HG03045 (cell line): Measurements from ENCODE around the gene SLC13A2.
"Not testable (repeated sequence)": the region's sequence is repeated elsewhere in the genome, so short reads cannot be mapped to it uniquely, and the experiment has no call there.

Source experiments
- ATAC-seq: cut with Tn5 transposase; IDR thresholded peaks from one replicate; pipeline ENCODE4 v1.9.1; 2021; ENCODE audit warnings: mild to moderate bottlenecking, moderate library complexity; ENCODE audit not compliant: unreplicated experiment

SLC13A2 gene

DNA sequence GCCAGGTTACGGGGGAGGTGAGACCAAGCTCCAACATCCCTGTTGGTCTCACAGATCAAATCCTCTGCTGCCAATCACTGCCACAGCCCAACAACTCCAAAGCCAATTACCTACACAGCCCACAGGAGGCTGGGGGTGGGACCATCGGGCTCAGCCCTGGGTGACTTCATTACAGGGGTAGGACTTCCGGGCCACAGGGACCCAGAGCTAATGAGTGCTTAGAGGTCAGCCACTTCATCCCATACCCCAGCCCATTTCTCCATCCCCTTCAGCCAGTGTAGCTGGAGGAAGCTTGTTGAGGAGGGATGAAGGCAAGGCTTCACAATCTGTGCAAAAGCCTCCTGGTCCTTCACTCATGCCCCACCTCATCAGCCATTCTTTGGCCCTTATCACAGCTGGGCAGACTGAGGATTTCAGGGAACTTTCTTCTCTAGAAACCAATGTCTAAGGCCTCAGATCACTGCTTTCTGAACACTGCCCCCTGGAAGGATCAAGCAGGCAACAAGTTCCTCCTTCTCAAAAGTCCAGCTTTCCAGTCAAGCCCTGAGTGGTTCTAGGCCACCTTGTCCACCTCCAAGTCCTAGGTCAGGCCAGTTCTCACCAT, 38.5 kb downstream of the SLC13A2 start:
- ATAC-seq: no peak

DNA sequence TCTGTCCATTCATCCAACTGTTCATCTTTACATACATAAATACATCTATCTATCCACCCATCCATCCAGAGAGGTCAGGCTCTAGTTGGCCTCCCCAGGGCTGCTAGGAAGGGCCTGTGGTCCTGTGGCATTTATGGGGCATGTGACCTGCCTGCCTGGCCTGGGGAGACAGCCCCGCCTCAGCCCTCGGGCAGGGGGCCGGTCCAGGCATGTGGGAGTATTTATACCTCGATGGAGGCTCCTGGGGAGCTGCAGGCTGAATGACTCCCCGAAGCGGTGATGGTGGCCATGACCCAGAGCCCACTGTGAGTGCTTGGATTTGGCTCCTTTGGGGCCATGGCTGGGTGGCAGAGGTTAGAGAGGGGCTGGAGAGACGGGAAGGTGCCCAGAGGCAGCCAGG, 40.0 kb downstream of the SLC13A2 start:
- ATAC-seq: no peak

DNA sequence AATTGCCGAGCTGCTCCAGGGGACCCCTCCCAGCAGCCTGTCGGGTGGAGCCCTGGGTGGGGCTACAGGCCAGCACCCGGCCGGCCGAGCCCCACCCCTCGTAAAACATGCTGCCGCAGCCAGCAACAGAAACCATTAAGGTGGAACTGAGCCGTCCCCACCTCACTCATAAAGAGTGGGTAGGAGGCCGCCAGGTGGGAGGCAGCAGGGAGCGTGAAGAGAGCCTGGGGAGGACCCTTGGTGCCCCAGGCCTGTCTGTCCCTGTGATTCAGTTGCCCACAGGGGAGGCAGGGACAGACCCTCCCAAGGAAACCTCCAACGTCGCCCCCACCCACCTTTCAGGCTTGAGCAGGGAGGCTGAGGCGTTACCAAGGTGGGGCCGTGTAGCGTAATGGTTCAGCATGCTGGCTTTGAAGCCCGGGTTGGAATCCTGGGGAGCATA, 41.1 kb downstream of the SLC13A2 start:
- ATAC-seq: no peak

DNA sequence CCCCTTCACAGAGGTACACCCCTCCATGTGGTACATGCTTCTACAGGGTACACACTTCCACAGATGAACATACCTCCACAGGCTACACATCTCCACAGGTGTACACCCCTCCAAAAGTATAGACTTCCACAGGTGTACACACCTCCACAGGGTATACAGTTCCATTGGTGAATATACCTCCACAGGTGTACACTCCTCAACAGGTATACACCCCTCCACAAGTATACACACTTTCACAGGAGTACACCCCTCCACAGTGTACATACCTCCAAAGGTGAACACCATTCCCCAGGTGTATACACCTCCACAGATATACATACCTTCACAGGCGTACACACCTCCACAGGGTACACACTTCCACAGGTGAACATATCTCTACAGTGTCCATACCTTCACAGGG, 42.1 kb downstream of the SLC13A2 start:
- ATAC-seq: no peak

DNA sequence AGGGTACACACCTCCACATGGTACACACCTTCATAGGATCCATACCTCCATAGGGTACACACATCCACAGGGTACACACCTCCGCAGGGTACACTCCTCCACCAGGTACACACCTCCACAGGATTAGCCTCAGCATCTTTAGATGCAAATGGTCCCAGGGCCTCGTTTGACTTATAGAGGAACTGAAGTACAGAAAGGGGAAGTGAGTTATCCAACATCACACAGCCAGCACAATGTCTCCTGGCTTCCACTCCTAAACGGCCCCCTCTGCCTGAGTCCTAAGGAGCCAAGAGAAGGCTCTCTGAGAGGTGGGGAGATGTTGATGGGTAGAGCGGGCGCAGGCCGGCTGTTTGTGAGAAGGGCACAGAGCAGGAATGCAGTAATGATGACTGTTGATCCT, 44.7 kb downstream of the SLC13A2 start:
- no peak for ATAC-seq

DNA sequence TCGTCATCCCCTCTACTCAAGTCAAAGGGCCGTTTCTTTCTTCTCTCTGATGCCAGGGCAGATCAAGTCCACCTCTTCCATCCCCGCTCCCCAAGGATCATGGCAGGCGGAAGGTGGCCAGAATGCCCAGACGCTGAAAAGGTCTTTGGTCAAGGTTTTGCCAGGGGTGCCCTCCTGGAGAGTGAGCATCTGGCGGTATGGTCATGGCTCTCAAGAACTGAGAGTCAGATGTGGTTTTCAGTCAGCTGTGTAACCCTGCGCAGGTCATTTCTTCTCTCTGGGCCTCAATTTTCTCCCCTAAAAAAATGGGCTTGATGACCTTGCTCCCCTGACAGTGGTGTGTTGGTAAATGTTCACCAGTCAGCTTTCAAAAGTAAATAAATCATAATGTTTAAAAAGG, 45.1 kb downstream of the SLC13A2 start:
- no peak for ATAC-seq

DNA sequence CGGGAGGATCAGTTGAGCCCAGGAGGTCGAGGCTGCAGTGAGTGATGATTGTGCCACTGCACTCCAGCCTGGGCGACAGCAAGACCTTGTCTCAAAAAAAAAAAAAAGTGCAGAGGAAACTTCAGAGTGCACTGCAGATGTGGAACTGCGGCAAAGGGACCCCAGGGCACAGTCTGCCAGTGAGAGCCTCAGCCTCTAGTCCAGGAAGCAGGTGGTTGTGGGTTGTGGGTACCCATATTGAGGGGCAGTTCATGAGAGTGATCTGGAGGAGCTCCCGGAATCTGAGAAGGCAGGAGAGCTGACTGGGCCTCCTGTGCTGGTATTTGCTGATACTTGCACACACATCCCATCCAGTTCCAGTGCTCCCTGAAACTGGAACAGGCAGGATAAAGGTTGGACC, 45.8 kb downstream of the SLC13A2 start:
- ATAC-seq: no peak

DNA sequence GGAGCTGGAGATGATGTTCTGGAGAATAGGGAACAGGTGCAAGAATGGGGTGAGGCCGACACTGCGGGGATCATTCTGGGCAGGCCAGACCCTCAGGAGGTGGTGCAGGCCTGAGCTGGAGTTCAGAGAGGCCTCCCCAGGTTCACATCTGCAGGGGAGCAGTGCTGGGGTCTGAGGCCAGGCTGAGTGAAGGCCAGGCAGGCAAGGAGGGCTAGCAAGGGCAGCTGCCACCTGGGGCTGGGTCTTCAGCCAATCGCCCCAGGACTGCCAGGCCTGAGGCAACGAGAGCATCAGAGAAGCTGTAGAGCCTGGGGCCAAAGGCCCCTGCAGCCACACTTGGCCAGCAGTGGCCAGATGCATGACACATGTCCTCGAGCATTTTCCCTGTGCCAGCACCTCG, 47.2 kb downstream of the SLC13A2 start:
- no peak for ATAC-seq

DNA sequence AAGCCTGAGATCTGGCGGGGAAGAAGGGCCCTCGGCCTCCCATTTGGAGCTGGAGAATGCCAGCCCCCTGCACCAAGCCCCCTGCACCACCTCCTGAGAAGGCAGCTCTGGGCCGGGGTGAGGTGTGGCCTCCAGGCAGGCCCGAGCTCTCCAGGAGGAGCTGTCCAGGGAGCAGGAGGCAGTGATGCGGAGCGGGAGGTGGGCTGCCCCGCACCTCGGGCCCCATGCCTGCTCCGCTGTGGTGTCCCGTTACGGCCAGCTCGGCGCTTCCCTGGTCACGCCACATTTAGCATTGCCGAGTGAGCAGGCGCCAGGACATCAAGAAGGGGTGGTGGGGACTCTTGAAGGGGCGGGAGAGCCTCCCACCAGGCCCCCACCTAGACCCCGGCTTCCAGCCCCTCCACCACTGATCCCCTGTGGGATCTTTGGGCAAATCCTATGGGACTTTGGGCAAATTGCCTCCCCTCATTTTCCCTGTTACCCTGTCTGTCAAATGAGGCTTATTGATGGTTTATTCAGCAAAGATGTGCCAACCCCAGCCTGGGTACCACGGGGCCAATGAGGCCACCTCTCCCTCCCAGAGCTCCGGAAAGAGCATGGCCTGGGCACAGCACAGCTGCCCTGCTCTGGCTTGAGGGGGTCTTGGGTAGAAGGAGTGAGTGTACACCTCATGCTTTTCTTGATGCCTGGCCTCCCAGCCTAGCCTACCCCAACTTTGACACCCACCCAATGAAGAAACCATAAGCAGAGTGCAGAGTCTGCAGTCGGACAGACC, 48.1 kb downstream of the SLC13A2 start:
- no peak for ATAC-seq

DNA sequence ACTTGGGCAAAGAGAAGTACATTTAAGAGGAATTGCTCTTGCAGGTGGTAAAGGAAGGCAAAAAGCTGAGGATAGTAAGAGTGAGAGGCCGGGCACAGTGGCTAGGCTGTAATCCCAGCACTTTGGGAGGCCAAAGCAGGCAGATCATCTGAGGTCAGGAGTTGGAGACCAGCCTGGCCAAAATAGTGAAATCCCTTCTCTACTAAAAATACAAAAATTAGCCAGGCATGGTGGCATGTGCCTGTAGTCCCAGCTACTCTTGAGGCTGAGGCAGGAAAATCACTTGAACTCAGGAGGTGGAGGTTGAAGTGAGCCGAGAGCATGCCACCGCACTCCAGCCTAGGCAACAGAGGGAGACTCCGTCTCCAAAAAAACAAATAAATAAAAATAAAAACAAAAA, 48.8 kb downstream of the SLC13A2 start:
- not testable (repeated sequence) for ATAC-seq

DNA sequence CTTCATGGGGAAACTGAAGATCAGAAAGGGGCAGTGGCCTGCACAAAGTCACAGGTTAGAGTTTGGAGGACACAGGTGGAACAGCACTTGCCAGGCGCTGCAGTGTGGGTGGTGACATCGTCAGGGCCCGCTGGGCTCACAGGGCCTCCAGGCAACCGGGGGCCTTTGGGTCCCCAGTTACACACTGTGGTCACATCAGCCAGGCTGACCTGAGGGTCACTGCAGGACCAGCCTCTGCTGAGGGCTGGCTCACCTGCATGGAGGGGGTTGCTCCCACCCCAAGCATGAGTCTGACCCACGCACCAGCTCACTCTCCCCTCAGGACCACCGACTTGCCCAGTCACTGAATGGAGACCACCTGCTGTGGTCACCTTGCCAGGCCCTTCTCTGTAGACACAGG, 49.7 kb downstream of the SLC13A2 start:
- ATAC-seq: no peak

DNA sequence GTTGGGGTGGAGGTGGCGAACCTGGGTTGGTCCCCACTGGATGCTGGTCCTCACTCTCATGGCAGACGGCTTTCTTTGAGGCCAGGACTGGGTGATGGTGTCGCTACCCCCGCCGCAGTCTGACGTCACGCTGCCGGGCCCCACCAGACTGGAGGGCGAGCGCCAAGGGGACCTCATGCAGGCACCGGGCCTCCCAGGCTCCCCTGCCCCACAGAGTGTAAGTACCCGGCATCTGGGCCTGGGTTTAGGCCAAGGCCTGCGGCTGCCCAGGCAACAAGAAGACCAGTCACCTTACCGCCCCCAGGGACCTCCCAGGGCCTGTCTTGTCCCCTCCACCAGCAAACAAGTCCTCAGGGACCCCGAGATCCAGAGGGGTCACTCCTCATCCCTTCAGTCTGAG, 50.4 kb downstream of the SLC13A2 start:
- no peak for ATAC-seq

DNA sequence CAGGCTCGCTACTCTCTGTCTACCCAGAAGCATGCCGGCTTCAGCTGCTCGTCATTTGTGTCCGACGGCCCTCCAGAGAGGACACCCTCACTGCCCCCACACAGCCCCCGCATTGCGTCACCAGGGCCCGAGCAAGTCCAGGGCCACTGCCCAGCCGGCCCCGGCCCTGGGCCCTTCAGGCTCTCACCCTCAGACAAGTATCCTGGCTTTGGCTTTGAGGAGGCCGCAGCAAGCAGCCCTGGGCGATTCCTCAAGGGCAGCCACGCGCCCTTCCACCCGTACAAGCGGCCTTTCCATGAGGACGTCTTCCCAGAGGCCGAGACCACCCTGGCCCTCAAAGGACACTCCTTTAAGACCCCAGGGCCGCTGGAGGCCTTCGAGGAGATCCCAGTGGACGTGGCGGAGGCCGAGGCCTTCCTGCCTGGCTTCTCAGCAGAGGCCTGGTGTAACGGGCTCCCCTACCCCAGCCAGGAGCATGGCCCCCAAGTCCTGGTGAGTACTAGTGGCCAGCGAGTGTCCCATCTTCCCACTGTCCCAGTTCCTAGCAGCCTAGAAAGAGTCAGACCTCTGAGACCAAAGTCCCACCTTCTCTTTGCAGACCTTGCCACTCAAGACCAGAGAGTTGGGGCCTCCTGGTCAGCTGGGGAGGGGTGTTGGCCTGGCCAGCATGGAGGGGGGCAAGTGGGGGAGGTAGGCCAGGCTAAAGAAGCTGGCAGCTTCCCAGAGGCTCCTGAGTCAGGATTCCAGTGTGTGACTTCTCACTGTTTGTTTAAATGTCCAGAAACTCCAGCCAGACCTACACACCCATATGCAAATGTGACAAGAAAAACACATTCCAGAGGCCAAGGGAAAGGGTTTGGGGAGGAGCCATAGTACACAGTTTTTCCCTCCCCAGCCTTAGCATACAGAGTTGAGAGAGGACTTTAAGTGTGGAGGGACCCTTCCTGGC, 51.3 kb downstream of the SLC13A2 start:
- ATAC-seq: no peak

DNA sequence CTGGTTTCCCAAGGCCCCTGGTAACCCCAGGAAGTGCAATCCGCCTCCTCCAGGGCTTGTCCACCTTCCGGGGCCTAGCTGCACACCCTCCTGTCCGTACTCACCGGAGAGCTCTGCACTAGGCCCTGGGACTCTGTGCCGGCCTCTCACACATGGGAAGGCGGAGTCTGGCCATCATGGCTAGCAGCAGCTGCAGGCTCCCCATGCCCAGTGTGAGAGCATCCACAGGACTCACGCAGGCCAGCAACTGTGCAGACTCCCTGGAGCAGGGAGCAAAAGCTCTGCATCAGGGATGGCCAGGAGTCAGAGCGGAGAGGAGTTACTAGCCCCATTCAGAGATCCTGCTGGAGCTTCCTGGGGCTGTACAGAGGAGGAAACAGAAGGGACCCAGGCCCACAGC, 52.9 kb downstream of the SLC13A2 start:
- no peak for ATAC-seq

DNA sequence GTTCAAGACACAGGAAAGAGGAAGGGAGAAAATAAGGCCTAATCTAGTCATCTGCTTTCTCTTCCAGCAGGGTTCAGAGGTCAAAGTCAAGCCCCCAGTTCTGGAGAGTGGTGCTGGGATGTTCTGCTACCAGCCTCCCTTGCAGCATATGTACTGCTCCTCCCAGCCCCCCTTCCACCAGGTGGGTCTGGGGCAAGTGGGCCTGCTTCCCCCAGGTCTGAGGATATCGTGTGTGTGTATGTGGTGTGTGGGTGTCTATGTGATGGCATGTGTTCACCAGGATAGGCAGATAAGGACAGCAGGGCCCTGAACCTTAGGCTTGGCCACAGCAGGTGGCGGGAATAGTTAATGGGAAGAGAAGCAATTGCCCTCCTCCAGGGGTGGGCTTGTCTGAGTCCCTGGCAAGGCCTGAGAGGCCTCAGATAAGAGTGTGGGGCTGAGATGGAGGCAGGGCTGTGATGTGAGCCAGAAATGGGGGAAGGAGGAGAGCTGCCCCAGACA, 53.8 kb downstream of the SLC13A2 start:
- no peak for ATAC-seq

DNA sequence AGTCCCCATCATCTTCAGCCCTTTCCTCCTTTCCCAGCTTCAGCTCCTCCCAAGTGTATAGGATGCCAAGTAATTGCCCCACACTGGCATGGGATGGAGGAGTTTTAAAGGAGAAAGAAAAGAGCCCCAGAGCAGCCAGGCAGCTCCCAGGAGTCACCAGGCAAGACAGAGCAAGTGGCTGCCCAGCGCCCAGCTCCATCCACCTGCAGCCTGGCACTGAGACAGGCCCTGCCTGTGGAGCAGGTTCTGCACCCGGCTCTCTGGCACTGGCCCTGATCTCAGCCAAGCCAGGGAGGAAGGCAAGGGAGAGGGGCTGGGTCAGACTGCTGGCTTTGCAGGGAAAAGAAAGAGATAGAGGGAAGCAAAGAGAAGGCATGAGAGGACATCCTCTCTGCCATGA, 54.4 kb downstream of the SLC13A2 start:
- no peak for ATAC-seq

DNA sequence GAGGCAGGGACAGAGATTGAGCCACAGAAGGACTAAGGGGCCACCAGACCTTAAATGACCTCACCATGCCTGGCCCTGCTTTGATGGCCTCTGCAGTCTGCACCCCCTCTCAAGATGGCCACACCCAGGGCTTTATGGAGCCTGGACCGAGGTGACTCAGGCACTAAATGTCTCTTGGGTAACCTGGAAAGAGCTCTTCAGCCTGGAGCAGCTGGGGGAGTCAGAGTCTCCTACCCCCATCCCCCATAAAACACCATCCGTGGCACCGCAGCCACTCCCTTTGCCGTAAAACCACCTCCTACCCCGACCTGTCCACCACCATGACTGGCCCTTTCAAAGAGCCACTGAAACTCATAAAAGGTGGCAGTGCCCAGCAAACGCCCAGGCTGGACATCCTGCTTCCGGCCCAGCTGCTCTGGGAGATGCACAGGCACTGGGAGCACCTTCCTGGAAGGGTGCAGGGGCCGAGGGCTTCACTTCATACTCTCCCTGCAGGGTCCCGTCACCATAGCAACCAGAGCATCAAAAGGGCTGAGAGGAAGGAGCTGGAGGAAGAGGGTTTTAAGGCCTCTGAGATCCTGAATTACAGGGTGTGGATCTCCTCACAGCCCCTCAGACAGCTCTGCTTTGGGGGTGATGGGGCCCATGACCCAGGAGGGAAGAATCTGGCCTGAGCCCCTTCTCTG, 55.0 kb downstream of the SLC13A2 start:
- ATAC-seq: no peak

DNA sequence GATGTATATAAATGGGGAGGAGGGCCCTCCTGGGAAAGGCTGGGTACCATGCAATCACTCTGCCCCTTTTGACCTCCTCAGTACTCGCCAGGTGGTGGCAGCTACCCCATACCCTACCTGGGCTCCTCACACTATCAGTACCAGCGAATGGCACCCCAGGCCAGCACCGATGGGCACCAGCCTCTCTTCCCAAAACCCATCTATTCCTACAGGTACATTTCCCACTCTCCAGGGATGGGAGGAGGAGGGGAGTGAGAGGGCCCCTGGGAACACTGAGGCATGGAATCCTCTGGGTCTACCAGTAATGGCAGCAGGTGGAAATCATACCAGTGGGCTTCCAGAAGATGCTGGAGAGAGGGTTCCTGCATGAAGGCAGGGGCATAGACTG, 55.6 kb downstream of the SLC13A2 start:
- no peak for ATAC-seq

DNA sequence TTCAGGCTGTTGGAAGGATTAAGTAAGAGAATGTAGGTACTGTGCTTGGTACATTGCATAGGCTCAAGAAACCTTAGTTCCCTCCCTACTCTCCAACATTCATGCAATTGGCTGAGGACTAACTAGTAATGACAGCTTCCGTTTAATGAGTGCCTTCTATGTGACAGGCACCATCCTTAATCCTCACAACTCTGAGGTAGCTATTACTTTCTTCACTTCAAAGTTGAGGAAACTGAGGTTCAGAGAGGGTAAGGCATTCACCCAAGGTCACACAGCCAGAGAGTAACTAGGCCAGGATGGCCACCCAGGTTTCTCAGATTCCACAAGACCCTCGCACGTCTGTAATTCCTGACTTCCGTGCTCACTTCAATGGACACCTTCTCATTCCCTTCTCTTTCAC, 56.8 kb downstream of the SLC13A2 start:
- ATAC-seq: no peak

DNA sequence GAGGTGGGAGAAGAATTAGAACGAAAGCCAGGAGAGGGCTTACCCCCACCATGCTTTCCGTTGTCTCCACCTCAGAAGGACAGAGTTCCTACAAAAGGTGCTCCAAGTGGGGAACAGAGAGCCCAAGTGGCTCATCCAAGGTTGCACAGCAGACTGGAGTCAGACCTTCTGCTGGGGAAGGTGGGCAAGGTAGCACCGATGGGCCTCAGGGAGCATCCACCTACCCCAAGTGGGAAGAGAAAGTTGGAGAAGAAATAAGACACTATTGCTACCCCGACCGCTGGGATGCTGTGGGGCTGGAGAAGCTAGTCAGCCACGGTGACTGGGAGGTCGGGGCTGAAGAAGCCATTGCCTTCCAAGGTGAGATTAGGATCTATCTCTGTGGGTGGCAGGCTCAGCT, 57.5 kb downstream of the SLC13A2 start:
- ATAC-seq: no peak
